Hepatocyte (in vitro differentiated cells): ENCODE measurements around the gene ALDH1A2. TPM values are rescaled to one million over a fixed set of nuclear protein-coding genes. Genes with fewer than 3 reads are reported as not detected.

Experiments
- DNase-seq: peaks from one replicate; pipeline ENCODE4 v3.0.0-alpha.2; 2016; ENCODE audit warnings: low spot score
- H2AFZ ChIP-seq: fragments of 200-600 bp; sonication (generic); 2 replicates; pipeline ENCODE4 v1.6.0; 2016; ENCODE audit warnings: antibody characterized with exemption, mild to moderate bottlenecking
- H3K27ac ChIP-seq: fragments of 200-600 bp; sonication (generic); 2 replicates; pipeline ENCODE4 v1.5.1; 2016; ENCODE audit warnings: mild to moderate bottlenecking
- H3K27me3 ChIP-seq: fragments of 200-600 bp; sonication (generic); 2 replicates; pipeline ENCODE4 v1.6.1; 2016
- H3K36me3 ChIP-seq: fragments of 200-600 bp; sonication (generic); replicated peaks from 2 replicates; pipeline ENCODE4 v1.5.1; 2016; ENCODE audit warnings: low read depth; ENCODE audit not compliant: insufficient read depth
- H3K4me1 ChIP-seq: fragments of 200-600 bp; sonication (generic); 2 replicates; pipeline ENCODE4 v1.5.1; 2016; ENCODE audit warnings: mild to moderate bottlenecking, moderate library complexity; ENCODE audit not compliant: insufficient read depth
- H3K4me2 ChIP-seq: fragments of 200-600 bp; sonication (generic); 2 replicates; pipeline ENCODE4 v1.6.0; 2016
- H3K4me3 ChIP-seq: fragments of 200-600 bp; sonication (generic); 2 replicates; pipeline ENCODE4 v1.5.1; 2016; ENCODE audit warnings: mild to moderate bottlenecking
- H3K79me2 ChIP-seq: fragments of 200-600 bp; sonication (generic); 2 replicates; pipeline ENCODE4 v1.6.0; 2017; ENCODE audit warnings: mild to moderate bottlenecking
- H3K9me2 ChIP-seq: fragments of 200-600 bp; sonication (generic); replicated peaks from 2 replicates; pipeline ENCODE4 v1.6.0; 2017; ENCODE audit warnings: mild to moderate bottlenecking; ENCODE audit not compliant: insufficient read depth
- H3K9me3 ChIP-seq: fragments of 200-600 bp; sonication (generic); 2 replicates; pipeline ENCODE4 v1.5.1; 2016; ENCODE audit warnings: low read depth, mild to moderate bottlenecking
- H4K20me1 ChIP-seq: fragments of 200-600 bp; sonication (generic); 2 replicates; pipeline ENCODE4 v1.6.0; 2016; ENCODE audit warnings: mild to moderate bottlenecking; ENCODE audit not compliant: insufficient read depth, poor library complexity, severe bottlenecking
- EZH2 ChIP-seq: fragments of 200-600 bp; sonication (generic); IDR thresholded peaks from 2 replicates; pipeline ENCODE4 v1.6.1; 2016; ENCODE audit warnings: antibody characterized with exemption, mild to moderate bottlenecking, borderline replicate concordance
- EZH2phosphoT487 ChIP-seq: fragments of 200-600 bp; sonication (generic); IDR thresholded peaks from one replicate; pipeline ENCODE4 v1.6.1; 2018; ENCODE audit warnings: antibody characterized with exemption, mild to moderate bottlenecking, low read depth, moderate library complexity; ENCODE audit not compliant: unreplicated experiment, severe bottlenecking
- WGBS: methylation state at CpG from one replicate; pipeline ENCODE4 v1.1.6; 2016; ENCODE audit warnings: low lambda C conversion rate; ENCODE audit errors: missing lambda C conversion rate; 5-methylcytosine and 5-hydroxymethylcytosine counted together
- polyA plus RNA-seq: library from polyadenylated mRNA; unstranded; fragments of >200 nt; fragmentation: Nextera tagmentation; extraction: Ambion mirVana; gene quantifications from 2 replicates; pipeline ENCODE4 v1.2.1, GENCODE V29; 2016
- total RNA-seq: library from RNA; depleted of rRNA; stranded (reverse); fragments of >200 nt; gene quantifications from 2 replicates; pipeline ENCODE4 v1.2.3, GENCODE V29; 2014
- TF ChIP-seq, protein P1 (sequence below): fragments of 200-600 bp; sonication (generic); IDR thresholded peaks from 2 replicates; pipeline ENCODE4 v1.5.1; 2016; ENCODE audit warnings: antibody characterized with exemption, mild to moderate bottlenecking; ENCODE audit not compliant: poor library complexity

Gene ALDH1A2
- total and polyA plus RNA-seq, 2 experiments from 2014 or later = 3.0 to 7.3 TPM

DNA sequence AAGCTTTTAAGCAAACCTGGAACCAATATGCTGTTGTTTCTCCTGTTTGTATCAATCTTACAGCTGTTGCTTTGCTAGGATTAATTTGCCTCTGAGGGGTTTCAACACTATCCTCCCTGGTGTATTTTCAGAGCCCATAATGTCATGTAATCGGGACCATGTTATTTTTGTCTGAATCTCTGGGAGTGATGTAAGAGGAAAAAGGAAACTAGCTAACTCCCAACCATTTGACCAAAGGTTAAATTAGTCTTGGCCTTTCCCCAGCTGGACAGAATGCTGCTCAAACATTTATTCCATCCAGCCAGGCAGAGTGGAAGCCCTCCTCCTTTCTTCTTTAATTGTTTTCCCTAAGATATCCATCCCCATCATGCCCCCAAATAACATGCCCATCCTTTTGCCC lies 142.2 kb downstream of the ALDH1A2 start:
- Histone ChIP-seq H4K20me1 (no peaks in the 10 kb centered on the region), H3K9me3 (no peaks in the 10 kb centered on the region), H3K79me2 (no peaks in the 10 kb centered on the region), H3K27ac (no peak overlapping the region), H3K4me3 (no peak overlapping the region), H3K27me3 (no peaks in the 10 kb centered on the region), H2AFZ (no peak overlapping the region), H3K36me3 (no peaks in the 10 kb centered on the region), H3K9me2 (no peaks in the 10 kb centered on the region), H3K4me1 (no peaks in the 10 kb centered on the region), H3K4me2 (peak overlapping the region; percentile 19)
- WGBS = 59% methylated on average over 1 of the region's 1 CpG
- TF ChIP-seq EZH2 = no peak
- no peak for DNase-seq

DNA sequence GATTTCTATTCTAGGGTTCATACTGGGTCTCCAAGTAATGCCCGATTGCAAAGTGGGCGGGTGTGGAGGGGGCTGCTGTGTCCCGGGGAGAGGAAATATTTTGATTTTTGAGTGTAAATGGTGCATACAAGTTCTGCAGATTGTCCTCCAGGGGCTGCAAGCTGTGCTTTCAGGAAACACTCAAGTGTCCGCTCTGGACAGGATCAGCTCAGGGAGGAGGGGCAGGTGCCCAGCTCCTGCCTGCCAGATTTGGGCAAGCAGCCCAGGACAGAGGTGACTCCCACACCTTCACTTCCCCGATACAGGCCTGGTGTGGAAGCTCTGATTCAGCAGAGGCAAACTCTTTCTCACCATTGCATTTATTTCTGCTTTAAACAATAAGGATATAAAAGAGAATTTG lies 142.7 kb downstream of the ALDH1A2 start:
- Histone ChIP-seq H2AFZ (no peak overlapping the region), H3K9me2 (no peaks in the 10 kb centered on the region), H3K27me3 (no peaks in the 10 kb centered on the region), H3K79me2 (no peaks in the 10 kb centered on the region), H3K36me3 (no peaks in the 10 kb centered on the region), H3K4me1 (no peaks in the 10 kb centered on the region), H3K4me2 (peak overlapping the region; percentile 19), H4K20me1 (no peaks in the 10 kb centered on the region), H3K9me3 (no peaks in the 10 kb centered on the region), H3K27ac (no peak overlapping the region), H3K4me3 (no peak overlapping the region)
- TF ChIP-seq, protein P1, sequence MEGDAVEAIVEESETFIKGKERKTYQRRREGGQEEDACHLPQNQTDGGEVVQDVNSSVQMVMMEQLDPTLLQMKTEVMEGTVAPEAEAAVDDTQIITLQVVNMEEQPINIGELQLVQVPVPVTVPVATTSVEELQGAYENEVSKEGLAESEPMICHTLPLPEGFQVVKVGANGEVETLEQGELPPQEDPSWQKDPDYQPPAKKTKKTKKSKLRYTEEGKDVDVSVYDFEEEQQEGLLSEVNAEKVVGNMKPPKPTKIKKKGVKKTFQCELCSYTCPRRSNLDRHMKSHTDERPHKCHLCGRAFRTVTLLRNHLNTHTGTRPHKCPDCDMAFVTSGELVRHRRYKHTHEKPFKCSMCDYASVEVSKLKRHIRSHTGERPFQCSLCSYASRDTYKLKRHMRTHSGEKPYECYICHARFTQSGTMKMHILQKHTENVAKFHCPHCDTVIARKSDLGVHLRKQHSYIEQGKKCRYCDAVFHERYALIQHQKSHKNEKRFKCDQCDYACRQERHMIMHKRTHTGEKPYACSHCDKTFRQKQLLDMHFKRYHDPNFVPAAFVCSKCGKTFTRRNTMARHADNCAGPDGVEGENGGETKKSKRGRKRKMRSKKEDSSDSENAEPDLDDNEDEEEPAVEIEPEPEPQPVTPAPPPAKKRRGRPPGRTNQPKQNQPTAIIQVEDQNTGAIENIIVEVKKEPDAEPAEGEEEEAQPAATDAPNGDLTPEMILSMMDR = no peak
- TF ChIP-seq EZH2phosphoT487 (no peak), EZH2 (no peak)
- DNase-seq = no peak
- WGBS = 64% methylated on average over 5 of the region's 5 CpGs

DNA sequence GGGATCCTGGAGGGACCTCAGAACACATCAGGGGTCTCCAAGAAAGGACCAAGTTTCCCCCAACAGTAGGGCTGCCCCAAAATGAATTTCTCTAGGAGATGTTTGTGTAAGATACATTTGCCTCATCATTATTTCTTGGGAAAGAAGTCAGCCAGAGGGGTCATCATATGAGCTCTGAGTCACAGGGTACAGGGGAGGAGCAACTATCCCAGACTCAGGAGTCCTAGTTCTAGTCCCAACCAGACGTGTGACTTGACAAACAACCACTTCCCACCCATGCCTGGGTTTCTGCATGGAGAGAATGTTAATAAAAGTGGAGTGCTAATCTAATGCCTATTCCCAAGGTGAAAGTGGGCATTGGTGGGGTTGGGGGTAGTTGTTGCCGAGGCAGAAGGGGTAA lies 144.1 kb downstream of the ALDH1A2 start:
- Histone ChIP-seq H3K27ac (no peak overlapping the region), H4K20me1 (no peaks in the 10 kb centered on the region), H3K27me3 (no peaks in the 10 kb centered on the region), H3K36me3 (no peaks in the 10 kb centered on the region), H3K9me3 (no peaks in the 10 kb centered on the region), H2AFZ (no peak overlapping the region), H3K4me1 (no peaks in the 10 kb centered on the region), H3K4me3 (no peak overlapping the region), H3K9me2 (no peaks in the 10 kb centered on the region), H3K79me2 (no peaks in the 10 kb centered on the region), H3K4me2 (no peak overlapping the region)
- WGBS = 84% methylated on average over 2 of the region's 2 CpGs
- DNase-seq = no peak
- TF ChIP-seq EZH2phosphoT487 (no peak), EZH2 (no peak)
- TF ChIP-seq, protein P1 = no peak

DNA sequence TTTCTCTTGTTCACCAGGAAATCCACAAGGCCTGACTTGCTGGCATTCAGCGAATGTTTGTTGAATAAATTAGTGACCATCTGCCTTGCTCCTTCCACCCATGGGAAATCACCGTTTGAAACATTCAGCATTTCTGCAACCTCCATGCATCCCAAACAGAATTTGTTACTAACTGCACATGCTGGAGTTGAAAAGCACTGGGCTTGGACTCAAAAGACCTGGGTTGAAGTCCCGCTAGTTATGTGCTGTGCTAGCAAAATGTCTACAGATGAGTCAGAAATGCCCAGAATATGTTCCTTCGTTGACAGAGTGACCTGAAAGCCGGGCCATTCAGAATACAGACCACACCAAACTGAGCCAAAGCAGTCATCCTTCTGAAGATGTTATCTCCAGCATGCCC lies 144.6 kb downstream of the ALDH1A2 start:
- no peak overlapping the region for H3K4me2 ChIP-seq
- H3K9me3 ChIP-seq = no peaks in the 10 kb centered on the region
- no peaks in the 10 kb centered on the region for H3K4me1 ChIP-seq
- H2AFZ ChIP-seq = no peak overlapping the region
- H4K20me1 ChIP-seq = no peaks in the 10 kb centered on the region
- no peak overlapping the region for H3K27ac ChIP-seq
- no peaks in the 10 kb centered on the region for H3K9me2 ChIP-seq
- H3K36me3 ChIP-seq = no peaks in the 10 kb centered on the region
- no peak for DNase-seq
- 78% methylated on average over 5 of the region's 5 CpGs for WGBS
- H3K4me3 ChIP-seq = no peak overlapping the region
- no peaks in the 10 kb centered on the region for H3K79me2 ChIP-seq
- TF ChIP-seq EZH2phosphoT487 (no peak), EZH2 (no peak)
- TF ChIP-seq, protein P1 = no peak
- H3K27me3 ChIP-seq = no peaks in the 10 kb centered on the region
